Stomach smooth muscle (tissue), 2 donors: ENCODE data around the gene MAB21L4.

Source experiments
- H3K27ac ChIP-seq: one replicate; pipeline ENCODE4 v1.7.0; 2013; ENCODE audit warnings: mild to moderate bottlenecking, low read length, inconsistent platforms
- H3K27me3 ChIP-seq, 2 donors: one replicate each; pipeline ENCODE4 v1.7.0; 2013; ENCODE audit warnings: low read length in 2 of 2; ENCODE audit not compliant: insufficient read depth in 2 of 2, control insufficient read depth in 1 of 2
- H3K36me3 ChIP-seq, 2 donors: one replicate each; pipeline ENCODE4 v1.7.0; 2013; ENCODE audit warnings: low read length in 2 of 2; ENCODE audit not compliant: control insufficient read depth in 2 of 2, insufficient read depth in 2 of 2
- H3K4me1 ChIP-seq: one replicate; pipeline ENCODE4 v1.7.0; 2013; ENCODE audit warnings: low read length; ENCODE audit not compliant: control insufficient read depth, insufficient read depth
- H3K4me3 ChIP-seq, 2 donors: one replicate each; pipeline ENCODE4 v1.7.0; 2013; ENCODE audit warnings: low read length in 2 of 2
- H3K9ac ChIP-seq, 2 donors: one replicate each; pipeline ENCODE4 v1.7.0; 2013; ENCODE audit warnings: low read length in 2 of 2, mild to moderate bottlenecking in 1 of 2
- H3K9me3 ChIP-seq, 2 donors: one replicate each; pipeline ENCODE4 v1.7.0; 2013; ENCODE audit warnings: low read length in 2 of 2; ENCODE audit not compliant: control insufficient read depth in 2 of 2
- donor health status: healthy.
- donor health status: Pancreatic carcinoma.

MAB21L4 gene

GRCh38 chr2:240906141-240906910 lies 10.4 kb upstream of the MAB21L4 start, which contains the start of gene CROCC2:
TSS of gene CROCC2 (plus strand) at chr2:240906336. CDS start at chr2:240906514, 178 bp downstream.
- Histone ChIP-seq H3K4me3 (no peak within 1 kb of the TSS), H3K27ac (no peak within 1 kb of the TSS), H3K27me3 (peaks cover 11 to 12% of the 10 kb centered on the region in 2 donors), H3K9me3 (no peaks in the 10 kb centered on the region), H3K9ac (no peak within 1 kb of the TSS), H3K4me1 (no peaks in the 10 kb centered on the region), H3K36me3 (no peaks in the 10 kb centered on the region)

GRCh38 chr2:240905176-240905781 lies 9.3 kb upstream of the MAB21L4 start:
- Histone ChIP-seq H3K27me3 (peaks cover 11 to 12% of the 10 kb centered on the region in 2 donors), H3K9me3 (no peaks in the 10 kb centered on the region), H3K36me3 (no peaks in the 10 kb centered on the region), H3K27ac (no peak overlapping the region), H3K4me3 (no peak overlapping the region), H3K9ac (no peak overlapping the region), H3K4me1 (no peaks in the 10 kb centered on the region)

GRCh38 chr2:240904216-240905175 lies 8.5 kb upstream of the MAB21L4 start:
- no peak overlapping the region for H3K27ac ChIP-seq
- H3K4me1 ChIP-seq, result no peaks in the 10 kb centered on the region
- H3K9me3 ChIP-seq, result no peaks in the 10 kb centered on the region
- H3K9ac ChIP-seq, result no peak overlapping the region
- H3K4me3 ChIP-seq, result no peak overlapping the region
- no peaks in the 10 kb centered on the region for H3K36me3 ChIP-seq
- H3K27me3 ChIP-seq, result peaks cover 9 to 11% of the 10 kb centered on the region in 2 donors

- Histone ChIP-seq H3K27me3 (peaks cover 7 to 11% of the 10 kb centered on the region in 2 donors), H3K9ac (no peak overlapping the region)
Observed at GRCh38 chr2:240903191-240904060, 7.5 kb upstream of the MAB21L4 start.

GRCh38 chr2:240902615-240903041 lies 6.7 kb upstream of the MAB21L4 start:
- H3K27ac ChIP-seq, result no peak overlapping the region
- H3K4me3 ChIP-seq, result no peak overlapping the region
- peaks cover 7% of the 10 kb centered on the region for H3K4me1 ChIP-seq
- no peak overlapping the region for H3K9ac ChIP-seq
- no peaks in the 10 kb centered on the region for H3K36me3 ChIP-seq
- peaks cover 7 to 11% of the 10 kb centered on the region in 2 donors for H3K27me3 ChIP-seq
- no peaks in the 10 kb centered on the region for H3K9me3 ChIP-seq

More at GRCh38 chr2:240903191-240904060, 7.5 kb upstream of the MAB21L4 start:
- peaks cover 4% of the 10 kb centered on the region for H3K4me1 ChIP-seq
- H3K4me3 ChIP-seq, result no peak overlapping the region
- H3K36me3 ChIP-seq, result no peaks in the 10 kb centered on the region
- no peaks in the 10 kb centered on the region for H3K9me3 ChIP-seq
- H3K27ac ChIP-seq, result no peak overlapping the region

GRCh38 chr2:240901986-240902614 lies 6.1 kb upstream of the MAB21L4 start:
- Histone ChIP-seq H3K27me3 (peaks cover 4 to 7% of the 10 kb centered on the region in 2 donors), H3K27ac (no peak overlapping the region), H3K4me1 (peaks cover 7% of the 10 kb centered on the region), H3K9me3 (no peaks in the 10 kb centered on the region), H3K4me3 (no peak overlapping the region), H3K36me3 (no peaks in the 10 kb centered on the region), H3K9ac (no peak overlapping the region)

GRCh38 chr2:240900141-240900860 lies 4.3 kb upstream of the MAB21L4 start:
- Histone ChIP-seq H3K36me3 (no peaks in the 10 kb centered on the region), H3K4me1 (peaks cover 7% of the 10 kb centered on the region), H3K4me3 (no peak overlapping the region), H3K27me3 (peaks cover 1 to 4% of the 10 kb centered on the region in 2 donors), H3K27ac (no peak overlapping the region), H3K9ac (no peak overlapping the region), H3K9me3 (no peaks in the 10 kb centered on the region)

- H3K9me3 ChIP-seq, result no peaks in the 10 kb centered on the region
- peaks cover 0 to 4% of the 10 kb centered on the region in 2 donors for H3K27me3 ChIP-seq
- peaks cover 7% of the 10 kb centered on the region for H3K4me1 ChIP-seq
- H3K9ac ChIP-seq, result no peak overlapping the region
- no peak overlapping the region for H3K4me3 ChIP-seq
- no peak overlapping the region for H3K27ac ChIP-seq
- H3K36me3 ChIP-seq, result no peaks in the 10 kb centered on the region
Observed at GRCh38 chr2:240899468-240899865, 3.5 kb upstream of the MAB21L4 start.

- no peaks in the 10 kb centered on the region for H3K9me3 ChIP-seq
- peaks cover 7% of the 10 kb centered on the region for H3K4me1 ChIP-seq
- H3K36me3 ChIP-seq, result no peaks in the 10 kb centered on the region
- H3K27me3 ChIP-seq, result peaks cover 0 to 4% of the 10 kb centered on the region in 2 donors
- no peak overlapping the region for H3K9ac ChIP-seq
- no peak overlapping the region for H3K27ac ChIP-seq
- no peak overlapping the region for H3K4me3 ChIP-seq
Observed at GRCh38 chr2:240898731-240899467, 2.9 kb upstream of the MAB21L4 start.
